ENCODE data around the gene RWDD3.

Gene RWDD3

DNA sequence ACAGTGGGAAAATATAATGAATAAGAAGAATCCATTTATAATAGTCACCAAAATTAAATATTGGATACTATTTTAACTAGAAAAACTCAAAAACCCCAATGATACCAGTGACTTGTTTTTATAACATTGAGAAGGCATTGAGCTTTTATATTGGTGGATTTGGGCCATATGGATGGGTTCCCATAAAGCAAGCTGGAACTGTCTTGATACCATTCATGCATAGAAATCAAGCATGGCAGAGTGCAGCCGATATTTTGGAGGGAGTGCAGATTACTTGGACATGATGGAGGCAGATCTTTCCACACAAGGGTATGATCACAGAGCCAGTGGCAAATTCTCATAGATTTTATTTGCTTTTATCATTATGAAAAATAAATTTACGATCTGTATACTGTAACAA is 3.8 kb upstream of the RWDD3 start:
- no peak for DNase-seq

DNA sequence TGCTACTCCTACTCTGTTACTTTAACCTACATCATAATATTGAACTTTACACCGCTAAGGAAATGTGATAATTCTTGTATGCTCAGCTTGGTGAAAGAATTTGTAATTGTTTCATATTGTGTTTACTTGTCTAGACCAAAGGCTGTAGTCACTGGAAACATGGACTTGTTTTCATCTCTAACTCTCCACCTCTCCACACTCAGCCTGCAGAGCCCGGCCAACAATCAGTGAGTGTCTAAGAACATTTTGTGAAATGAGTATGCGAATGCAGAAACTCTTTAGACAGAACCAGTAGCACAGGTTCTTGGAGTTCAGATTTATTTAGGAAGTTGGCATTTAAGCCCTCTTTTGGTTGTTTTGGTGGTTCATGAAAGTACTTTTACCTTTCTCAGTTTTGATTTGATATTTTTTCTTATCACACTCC is 3.2 kb upstream of the RWDD3 start:
- DNase-seq, result no peak

DNA sequence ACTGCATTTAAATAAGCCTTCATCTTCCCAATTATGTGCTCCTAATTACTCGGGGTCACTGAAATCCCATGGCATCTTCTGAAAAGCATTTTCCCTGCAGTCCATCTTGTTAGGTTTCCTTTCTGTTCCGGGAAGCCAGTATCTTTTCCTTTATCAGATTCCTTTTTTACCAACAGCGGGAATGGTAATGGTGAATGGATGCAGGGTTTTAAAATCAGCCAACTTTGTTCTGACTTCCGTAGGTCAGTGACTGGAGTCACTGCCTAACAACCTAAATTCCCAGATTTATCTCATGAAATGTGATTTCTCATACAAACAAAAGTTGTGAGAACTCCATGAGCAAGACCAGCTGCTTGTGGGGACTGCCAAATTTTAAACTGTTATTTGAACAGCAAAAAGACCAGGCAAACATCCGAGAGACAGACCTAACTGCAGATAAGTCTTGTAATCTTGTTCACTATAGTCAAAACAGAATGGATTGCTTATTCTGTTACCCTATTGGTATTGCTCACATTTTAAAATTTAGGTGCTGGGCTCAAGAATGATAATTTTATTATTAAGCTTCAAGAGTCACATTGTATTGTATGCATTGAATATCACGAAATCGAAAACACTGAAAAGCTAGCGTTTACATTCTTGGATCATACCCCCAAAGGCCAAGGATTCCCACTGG is 1.2 kb upstream of the RWDD3 start:
- no peak for DNase-seq

DNA sequence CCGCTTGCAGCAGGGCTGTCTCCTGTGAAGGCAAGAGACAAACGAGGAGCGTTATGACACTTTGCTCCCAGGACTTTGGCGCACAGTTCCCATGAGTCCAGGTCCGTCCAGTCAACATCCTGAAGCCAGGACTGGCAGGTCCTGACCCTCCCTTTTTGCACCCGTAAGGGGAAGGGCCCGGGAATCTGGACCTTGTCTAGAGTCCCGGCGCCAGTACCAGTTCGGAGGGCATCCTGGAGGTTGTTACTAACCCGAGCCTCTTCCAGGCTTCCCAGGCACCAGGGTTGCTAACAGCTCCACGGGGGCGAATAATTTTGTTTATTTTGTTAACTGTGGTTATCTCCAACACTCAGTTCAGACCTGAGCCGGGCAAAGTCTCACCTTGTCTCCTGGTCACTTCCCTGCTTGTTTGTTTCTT is 682 bp upstream of the RWDD3 start:
- DNase-seq, result no peak

DNA sequence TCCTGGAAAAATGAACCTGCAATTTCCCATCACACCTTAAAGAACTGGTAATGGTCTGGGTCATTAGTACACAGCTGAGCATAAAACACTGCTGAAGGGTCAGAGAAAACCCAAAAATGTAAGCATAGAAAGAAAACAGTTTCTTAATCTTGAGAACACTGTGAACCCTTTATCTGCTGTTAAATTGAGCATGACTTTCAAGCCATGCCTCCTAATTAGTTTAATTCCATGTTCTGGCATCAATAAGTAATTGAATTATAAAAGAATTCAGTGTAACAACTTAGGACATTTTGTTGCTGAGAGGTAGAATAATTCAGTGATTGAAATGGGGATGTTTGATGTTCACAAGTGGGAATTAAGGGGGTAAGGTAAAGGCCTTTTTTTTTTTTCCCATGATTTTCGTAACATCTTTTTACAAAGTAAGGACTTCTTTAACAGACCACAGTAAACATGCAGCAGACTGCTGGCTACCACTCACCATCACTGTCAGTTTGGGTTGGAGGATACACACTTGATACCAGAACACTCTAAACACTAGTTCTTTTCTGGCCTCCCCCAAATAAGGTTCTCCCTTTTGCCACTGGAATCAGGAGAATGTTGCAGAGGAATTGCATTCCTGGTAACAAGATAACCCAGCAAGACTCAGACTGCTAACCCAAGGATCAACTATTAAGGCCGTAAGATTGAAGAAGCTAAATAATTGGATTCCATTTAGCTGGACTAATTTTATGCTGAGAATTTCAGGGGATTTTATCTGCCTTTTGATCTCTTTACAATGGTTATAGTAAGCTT is 3.0 kb downstream of the RWDD3 start:
- no peak for DNase-seq

DNA sequence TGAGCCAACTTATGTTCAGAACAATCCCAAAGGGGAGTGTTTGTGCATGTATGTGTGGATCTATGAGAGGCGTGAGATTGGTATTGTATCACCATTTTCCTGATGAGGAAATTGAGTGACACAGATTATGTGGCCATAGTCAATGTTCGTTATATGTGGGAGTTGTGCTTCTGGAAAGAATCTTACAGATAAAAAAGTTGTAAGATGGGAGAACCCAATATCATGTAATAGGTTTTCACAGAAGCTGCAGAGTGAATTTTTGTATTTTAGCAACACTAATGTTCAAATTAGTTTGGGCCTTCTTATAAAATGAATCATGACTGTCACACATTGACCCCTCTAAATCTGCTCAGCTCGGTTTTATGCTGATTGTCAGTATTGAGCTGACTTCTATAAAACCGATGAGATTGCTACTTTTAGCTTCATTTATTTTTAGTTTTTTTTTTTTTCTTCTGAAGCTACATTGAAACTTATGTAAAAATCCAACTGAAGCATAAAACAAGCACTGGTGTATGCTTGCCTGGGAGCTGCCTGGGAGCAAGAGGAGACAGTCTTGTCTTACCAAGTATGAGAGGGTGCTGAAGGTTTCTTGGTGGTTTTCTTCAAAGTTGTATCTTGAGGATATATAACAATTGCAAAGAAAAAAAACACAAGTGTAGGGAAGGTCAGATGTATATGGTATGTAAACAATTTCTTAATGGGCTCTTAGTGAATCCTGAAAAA is 4.1 kb downstream of the RWDD3 start:
- DNase-seq, result no peak

DNA sequence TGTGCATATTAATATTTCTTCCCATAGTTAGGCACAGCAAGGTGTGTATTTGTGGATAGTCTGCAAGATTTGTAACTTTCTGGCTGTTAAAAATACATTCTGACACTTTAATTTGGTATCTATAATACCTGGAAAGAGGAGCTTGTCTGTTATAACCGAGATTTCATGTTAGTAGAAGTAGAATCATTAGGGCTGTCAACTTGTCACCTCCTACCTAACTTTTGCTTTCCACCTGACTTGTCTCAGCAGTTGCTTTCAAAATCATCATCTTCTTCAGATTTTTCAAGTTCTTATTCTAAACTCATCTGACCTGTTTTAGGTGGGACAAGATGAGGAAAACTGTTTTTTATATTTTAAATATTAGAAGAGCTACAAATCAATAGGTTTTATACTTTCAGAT is 11.0 kb downstream of the RWDD3 start:
- DNase-seq, result no peak

DNA sequence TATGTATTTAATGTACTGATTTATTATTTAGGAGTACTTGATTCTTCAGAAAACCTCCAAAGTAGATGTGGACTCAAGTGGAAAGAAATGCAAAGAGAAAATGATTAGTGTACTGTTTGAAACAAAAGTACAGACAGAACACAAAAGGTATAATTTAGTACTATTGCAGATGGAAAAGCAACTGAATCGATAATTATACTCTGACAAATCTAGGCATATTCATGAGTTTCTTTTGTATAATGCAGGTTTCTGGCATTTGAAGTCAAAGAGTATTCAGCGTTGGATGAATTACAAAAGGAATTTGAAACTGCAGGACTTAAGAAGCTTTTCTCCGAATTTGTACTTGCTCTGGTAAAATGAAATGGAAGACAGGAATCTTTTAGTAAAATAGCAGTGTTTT is 12.5 kb downstream of the RWDD3 start:
- DNase-seq, result no peak

DNA sequence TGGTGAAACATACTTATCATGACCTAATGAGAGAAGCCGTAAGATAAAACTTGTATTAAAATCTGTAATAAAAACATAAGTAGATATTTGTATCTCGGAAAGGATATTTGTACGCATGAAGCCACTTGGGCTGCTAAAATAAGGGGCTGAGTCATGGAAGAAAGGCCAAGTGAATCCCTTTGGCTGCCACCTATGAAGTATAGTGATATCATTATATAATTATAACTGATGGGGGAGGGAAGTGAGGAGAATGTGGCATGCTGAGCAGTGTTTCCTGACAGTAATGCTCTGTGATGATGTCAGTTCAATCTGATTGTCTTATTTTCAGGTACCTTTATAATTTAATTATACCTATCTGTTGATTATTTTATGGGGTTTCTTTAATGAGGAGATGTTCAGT is 13.6 kb downstream of the RWDD3 start:
- DNase-seq, result no peak

DNA sequence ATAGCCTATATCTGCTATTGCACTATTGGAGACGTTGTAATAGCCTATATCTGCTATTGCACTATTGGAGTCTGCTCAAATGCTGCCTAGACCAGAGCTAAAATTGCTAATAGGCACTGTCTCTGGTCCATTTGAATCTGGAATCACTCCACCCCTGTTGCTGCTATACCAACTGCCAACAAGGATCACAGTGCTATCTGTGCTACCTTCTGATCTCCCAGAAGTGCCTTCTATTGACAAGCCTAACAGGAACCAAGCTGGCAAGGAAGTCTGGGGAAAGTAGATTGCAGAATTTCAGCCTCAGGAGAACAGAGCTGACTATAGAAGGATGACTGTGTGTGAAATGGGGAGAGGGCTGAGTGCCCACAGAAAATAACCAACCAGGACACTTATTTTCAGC is 15.9 kb downstream of the RWDD3 start:
- no peak for DNase-seq

DNA sequence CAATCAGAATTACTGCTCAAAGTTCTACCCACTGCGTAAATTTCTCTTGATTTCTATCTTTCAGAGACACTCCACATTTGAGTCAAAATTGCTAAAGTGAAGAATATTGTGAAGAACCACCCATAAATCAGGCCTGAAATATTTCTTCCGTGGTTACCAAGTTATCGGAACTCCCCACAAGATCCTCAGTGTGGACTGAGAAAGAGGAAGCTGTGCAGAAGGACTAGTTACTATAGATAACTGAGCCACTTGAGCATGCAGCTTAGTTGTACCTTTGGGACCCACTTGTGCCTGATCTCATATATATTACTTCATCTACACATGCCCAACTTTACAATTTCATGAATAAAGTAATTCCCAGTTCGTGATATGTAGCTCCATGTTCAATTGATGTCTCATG is 18.4 kb downstream of the RWDD3 start:
- DNase-seq, result no peak

DNA sequence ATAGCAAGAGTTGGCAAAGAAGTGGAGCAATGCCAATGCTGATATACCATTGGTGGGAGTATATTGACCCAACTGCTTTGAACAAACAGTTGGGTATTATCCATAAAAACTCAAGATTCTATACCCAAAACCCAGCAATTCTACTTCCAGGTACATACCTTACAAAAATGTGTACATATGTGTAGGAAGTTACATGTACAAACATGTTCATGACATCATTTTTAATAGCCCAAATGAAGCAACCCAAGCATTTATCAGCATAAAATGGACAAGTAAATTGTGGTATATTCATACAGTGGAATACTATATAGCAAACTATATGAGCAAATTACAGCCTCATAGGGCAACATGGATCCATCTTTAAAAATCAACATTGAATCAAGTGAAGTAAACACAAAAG is 20.9 kb downstream of the RWDD3 start:
- DNase-seq, result no peak

DNA sequence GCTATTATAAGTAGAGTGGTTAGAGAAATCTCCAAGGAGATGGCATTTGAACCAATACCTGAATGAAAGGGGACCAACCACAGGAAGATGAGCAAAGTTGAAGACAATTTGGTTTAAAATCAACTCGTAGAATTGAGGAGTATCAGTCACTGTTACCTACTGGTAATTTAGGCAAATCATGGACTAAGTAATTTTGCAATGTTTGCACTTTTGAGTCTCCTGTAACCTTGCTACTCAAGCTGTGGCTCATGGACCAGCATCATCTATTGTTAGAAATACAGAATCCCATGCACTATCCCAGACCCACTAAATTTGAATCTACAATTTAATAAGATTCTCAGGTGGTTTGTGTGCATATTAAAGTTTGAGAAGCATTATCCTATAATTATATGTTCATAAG is 21.8 kb downstream of the RWDD3 start:
- DNase-seq, result no peak

DNA sequence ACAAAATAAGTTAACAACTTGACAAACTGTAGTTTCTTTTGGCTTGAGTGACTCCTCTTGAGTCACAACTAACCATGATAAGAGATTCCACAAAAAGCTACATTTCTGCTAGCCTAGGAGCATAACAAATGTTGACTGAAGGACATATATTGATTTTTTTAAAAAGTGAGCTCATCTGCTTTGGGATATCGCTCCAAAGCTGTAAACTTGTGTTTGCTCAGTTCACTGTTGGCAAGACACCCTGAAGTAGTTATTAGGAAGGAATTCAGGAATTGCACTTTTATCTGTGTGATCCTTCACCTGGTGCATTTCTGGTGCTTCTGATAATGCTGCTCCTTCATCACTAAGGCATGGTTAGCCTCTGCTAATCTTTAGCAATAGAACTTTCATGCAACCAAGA is 23.7 kb downstream of the RWDD3 start:
- no peak for DNase-seq

DNA sequence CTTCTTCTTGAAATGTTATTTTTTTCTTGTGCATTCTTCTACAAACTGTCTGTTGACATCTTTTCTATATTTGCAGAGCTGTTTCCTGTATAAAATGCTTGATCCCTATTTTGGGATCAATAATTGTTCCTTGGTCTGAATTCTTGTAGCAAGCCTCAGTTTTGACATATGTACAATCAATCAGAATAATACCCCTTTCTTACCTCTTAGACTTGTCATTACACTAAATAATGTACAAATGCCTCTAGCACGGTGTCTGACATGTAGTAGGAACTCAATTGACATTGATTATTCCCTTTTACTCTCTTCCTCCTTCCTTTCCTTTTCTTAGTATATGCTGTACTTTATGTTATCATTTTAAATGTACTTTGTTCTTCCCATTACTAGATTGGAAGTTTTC is 25.2 kb downstream of the RWDD3 start:
- no peak for DNase-seq

DNA sequence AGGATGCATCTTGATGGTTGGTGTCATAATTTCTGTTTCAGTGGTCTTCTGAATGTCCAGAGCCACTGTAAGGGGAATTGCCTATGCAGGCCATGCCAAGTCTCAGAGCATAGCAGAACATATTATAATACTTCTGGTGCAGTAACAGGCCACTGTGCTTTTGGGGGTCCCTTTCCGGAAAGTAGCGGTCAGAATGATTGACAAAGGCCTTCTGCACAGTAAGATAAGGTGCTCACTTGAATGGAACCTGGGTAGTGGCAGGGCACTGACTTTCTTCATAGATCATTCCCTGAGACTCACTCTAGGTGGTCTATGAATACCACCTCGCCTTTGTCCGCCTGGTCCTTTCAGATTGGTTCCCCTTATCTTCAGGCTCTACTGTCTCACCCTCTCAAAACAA is 28.9 kb downstream of the RWDD3 start:
- DNase-seq, result no peak

DNA sequence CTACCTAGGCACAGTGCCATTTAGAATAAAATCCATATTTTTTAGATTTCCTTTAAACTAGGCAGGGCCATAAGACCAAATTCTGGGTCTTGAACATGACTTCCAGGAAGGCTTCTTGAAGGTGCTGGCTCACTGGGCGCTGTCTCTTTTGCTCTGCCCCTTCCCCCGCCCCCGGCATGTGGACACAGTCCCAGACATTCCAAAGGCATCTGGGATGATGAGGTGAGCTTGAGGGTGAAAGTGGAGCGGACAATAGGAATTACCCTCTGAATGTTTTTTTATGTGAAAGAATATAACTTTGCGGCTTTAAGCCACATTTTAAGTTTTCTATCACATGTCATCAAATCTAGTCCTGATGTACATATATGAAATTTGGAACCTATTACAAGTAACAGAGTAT is 29.4 kb downstream of the RWDD3 start:
- DNase-seq, result no peak

DNA sequence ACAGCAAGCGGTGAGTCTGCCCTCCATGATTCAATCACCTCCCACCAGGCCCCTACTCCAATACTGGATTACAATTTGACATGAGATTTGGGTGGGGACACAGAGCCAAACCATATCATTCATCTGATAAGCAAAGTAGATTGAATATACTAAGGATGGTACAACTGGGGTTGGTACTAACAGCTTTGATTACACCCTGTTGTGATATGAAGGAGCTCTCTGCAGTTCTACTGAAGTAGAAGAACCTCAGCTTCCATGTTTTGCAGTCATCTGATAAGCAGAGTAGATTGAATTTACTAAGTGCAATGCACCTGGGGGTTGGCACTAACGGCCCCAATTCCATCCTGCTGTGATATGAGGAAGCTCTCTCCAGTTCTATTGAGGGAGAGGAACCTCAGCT is 31.1 kb downstream of the RWDD3 start:
- no peak for DNase-seq

DNA sequence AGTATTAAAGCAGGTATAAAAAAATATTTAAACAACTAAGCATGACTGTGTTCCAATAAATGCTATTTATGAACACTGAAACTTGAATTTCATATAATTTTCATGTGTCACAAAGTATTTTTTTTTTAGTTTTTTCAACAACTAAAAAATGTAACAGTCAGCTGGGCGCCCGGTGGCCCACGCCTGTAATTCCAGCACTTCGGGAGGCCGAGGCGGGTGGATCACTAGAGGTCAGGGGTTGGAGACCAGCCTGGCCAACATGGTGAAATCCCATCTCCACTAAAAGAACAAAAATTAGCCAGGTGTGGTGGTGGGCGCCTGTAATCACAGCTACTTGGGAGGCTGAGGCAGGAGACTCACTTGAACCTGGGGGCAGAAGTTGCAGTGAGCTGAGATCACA is 42.4 kb downstream of the RWDD3 start:
- no peak for DNase-seq

DNA sequence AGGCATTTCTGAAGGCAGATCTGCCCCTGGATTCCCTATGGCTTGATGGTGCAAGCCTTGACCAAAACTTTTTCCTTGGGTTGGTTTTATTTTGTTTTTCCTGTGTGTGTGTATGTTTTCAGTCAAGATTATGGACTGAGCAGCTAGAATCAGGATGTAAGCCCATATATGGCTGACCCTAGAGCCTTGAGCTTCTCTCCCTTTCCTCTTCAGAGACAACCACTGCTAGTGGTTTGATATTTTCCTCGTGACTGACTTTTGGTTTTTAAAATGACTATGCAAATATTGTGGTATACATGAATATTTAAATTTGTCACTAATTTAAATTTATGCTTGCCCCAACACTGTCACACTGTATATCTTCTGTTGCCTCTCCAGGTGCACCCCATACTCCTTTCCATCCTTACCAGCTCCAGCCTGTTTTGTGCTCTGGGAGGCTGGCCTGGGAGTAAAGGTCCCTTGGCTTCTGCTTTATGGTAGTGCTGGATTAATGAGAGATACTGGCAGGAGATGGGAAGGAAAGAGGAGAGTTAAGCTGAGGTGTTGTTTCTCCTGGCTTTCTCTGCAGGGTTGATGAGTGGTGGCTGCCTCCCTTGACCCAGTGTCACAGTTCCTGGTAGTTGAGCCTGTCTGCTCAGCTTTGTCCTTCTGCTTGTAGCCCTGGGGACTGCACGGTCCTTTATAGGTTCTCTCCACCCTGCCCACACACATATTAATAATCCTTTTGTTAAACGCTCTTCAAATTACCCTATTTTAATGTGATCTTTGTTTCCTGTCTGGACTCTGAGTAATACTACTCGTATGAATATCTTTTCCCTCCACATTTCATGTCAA is 44.4 kb downstream of the RWDD3 start:
- DNase-seq, result no peak

DNA sequence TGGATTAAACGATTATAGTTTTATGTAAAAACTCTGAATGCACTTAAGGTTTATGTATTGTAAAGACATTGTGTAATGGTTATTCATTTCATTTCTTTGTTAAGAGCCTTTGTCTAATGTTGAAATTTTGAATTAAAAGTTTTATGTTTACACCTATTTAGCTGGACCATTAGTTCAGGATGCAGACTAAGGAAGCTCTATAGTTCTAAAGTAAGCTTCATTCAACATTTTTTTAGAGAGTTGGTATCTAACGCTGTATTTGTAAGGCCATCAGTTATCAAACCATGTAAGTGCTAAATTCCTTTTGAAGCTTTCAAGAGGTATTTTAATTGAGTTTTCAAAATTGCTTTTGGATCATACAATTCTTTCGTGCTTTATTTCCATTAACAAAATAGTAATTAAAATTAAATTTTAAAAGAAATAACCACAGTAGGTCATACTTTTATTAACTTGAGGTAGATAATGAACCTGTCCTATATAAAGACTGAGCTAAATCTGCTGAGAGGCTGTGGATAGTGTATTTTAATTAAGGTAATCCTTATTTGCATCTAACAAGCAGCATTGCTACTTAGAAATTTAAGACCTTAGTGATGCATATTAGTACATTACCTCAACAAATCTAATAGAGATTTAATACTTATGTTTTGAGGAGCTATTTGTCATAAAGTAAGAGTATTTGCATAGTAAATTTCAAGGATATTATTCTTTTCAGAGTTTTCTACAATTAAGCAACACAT is 47.9 kb downstream of the RWDD3 start:
- no peak for DNase-seq

DNA sequence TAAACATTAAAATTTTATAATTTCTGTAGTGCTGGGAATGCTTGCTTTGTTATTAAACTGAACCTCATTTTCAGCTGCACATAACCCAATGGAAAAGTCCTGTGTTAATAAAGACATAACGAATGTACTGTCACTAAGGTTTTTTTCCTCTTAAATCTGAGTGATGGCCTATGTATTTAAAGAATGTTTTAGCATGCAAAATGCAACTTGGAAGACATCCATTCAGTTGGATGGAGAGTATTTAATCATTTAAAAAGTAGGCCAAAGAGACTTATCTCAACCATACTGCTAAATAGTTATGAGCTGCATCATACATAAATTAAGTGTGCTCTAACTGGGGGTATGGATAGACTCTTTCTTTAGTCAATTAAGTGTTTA is 48.5 kb downstream of the RWDD3 start:
- no peak for DNase-seq

DNA sequence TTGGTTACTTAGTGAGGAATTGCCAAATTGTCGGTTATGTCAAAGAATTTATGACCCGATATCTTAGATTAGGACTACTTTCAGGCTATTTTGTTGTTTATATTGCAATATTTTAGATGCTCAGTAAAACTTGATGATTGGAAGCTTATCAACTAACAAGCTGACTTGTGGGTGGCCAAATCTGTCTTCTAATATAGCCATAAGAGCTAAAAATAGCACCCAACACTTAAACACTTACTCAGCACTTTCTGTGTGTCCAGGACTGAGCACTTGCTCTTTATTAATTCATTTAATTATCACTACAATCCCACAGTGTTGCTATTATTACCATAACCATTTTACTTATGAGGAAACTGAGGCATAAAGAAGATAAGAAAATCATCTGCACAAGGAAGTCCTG is 50.4 kb downstream of the RWDD3 start:
- DNase-seq, result no peak
